HG02588 (cell line): ENCODE data around the gene GBX1.
A peak's percentile ranks its signal among the peaks of the same experiment; 100 is the strongest.

Experiments used
- ATAC-seq: cut with Tn5 transposase; IDR thresholded peaks from one replicate; pipeline ENCODE4 v1.9.1; 2021; ENCODE audit warnings: mild to moderate bottlenecking, moderate library complexity; ENCODE audit not compliant: unreplicated experiment

The GBX1 gene

GRCh38 chr7:151129117-151129959 lies 38.2 kb downstream of the GBX1 start:
- ATAC-seq = no peak

- ATAC-seq = no peak
These were observed 38.8 kb downstream of the GBX1 start for GRCh38 chr7:151128716-151129115.

GRCh38 chr7:151128144-151128543 lies 39.4 kb downstream of the GBX1 start:
- ATAC-seq = no peak

- no peak for ATAC-seq
These were observed 40.9 kb downstream of the GBX1 start for GRCh38 chr7:151126491-151127137.

GRCh38 chr7:151125846-151126481 lies 41.5 kb downstream of the GBX1 start:
- no peak for ATAC-seq

- ATAC-seq = no peak
These were observed 42.0 kb downstream of the GBX1 start for GRCh38 chr7:151125470-151125845.

- no peak for ATAC-seq
These were observed 42.5 kb downstream of the GBX1 start for GRCh38 chr7:151124899-151125399.

- no peak for ATAC-seq
These were observed 43.0 kb downstream of the GBX1 start for GRCh38 chr7:151124481-151124880.

- peak; percentile 85 for ATAC-seq
These were observed 43.6 kb downstream of the GBX1 start for GRCh38 chr7:151123822-151124464.

- no peak for ATAC-seq
These were observed 44.2 kb downstream of the GBX1 start for GRCh38 chr7:151123158-151123821.

GRCh38 chr7:151122796-151123157 lies 44.7 kb downstream of the GBX1 start:
- no peak for ATAC-seq

- no peak for ATAC-seq
These were observed 45.2 kb downstream of the GBX1 start for GRCh38 chr7:151122276-151122675.

GRCh38 chr7:151121380-151122170 lies 45.9 kb downstream of the GBX1 start:
- ATAC-seq = no peak

GRCh38 chr7:151120896-151121295 lies 46.6 kb downstream of the GBX1 start:
- ATAC-seq = no peak

- ATAC-seq = no peak
These were observed 47.6 kb downstream of the GBX1 start for GRCh38 chr7:151119902-151120301.

GRCh38 chr7:151119055-151119415 lies 48.5 kb downstream of the GBX1 start:
- ATAC-seq = no peak

GRCh38 chr7:151118108-151119054 lies 49.1 kb downstream of the GBX1 start:
- ATAC-seq = no peak

- no peak for ATAC-seq
These were observed 49.9 kb downstream of the GBX1 start for GRCh38 chr7:151117565-151117964.
